Measurements from ENCODE around the gene PLPPR5.

GRCh38 chr1:99017655-99018054 is 13.0 kb upstream of the PLPPR5 start:
- TF ChIP-seq EZH2 (IDR thresholded peaks at IDR 0.05; ENCODE audit: insufficient read depth, poor library complexity, severe bottlenecking) = no peak
- no peak for TF ChIP-seq EZH2phosphoT487 (IDR thresholded peaks at IDR 0.05; ENCODE audit: insufficient read depth, low read depth)

Data from GM23248 (cell line).